Retinal pigment epithelial cell (primary cell): ENCODE results near the gene HOXC12.

Source experiments
- DNase-seq: peaks from one replicate; pipeline ENCODE4 v3.0.0-alpha.2; 2010; ENCODE audit warnings: low read depth
- H3K4me3 ChIP-seq: 2 replicates; pipeline ENCODE4 v1.5.1; 2011; ENCODE audit warnings: mild to moderate bottlenecking, low read length, control low read depth, moderate library complexity
- TF ChIP-seq, protein P1 (sequence below): conservative IDR thresholded peaks from 2 replicates; pipeline ENCODE4 v1.5.1; 2011; ENCODE audit warnings: low read depth, low read length, control low read depth, inconsistent platforms

Gene HOXC12

DNA sequence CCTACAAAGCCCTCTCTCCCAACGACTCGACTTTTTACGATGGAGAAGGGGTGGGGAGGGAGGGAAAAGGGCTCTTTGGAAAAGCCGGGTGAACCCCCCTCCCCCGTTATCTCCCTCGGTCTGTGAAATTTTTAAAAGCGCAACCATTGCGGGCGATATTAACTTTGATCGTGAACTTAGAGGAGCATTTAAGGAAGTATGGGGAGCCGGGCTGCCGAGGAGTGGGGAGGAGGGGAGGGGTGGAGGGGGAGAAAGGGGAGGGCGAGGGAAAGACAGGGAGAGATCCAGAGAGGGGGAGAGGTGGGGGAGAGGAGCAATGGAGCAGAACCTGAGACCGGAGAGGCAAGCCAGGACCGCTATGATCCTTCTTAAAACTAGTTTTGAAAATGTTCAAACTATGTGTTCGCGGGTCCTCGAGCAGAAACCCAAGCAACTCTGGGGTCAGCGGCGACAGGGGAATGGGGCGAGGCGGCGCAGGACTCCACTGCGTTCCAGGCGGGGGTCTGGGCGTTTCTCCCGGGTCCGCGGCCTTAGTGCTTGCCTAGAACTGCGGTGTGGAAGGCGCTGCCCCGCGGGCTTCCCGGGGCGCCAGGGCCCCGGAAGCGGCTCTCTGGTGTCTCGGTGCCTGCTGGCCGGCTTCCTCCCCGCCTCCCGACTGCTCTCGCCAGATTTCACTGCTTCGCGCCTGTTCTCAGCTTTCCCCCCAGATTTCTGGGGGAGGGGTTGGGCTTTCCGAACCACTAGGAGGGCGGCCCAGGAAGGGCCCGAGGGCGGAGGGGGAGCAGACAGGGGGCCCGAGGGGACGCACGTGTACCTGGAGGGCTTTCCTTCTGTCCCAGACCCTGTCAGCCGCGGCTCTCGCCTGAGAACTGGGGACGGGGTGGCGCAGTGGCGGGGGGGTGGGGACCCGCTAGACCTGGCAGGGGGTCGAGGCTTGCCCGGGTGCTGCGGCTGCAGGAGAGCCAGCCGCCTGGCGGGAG lies 19.7 kb downstream of the HOXC12 start, which contains the start of gene HOTAIR:
HOTAIR (minus strand) TSS at position 871 of the 980 bp plus-strand sequence.
- no peak within 1 kb of the TSS for H3K4me3 ChIP-seq
- TF ChIP-seq, protein P1, sequence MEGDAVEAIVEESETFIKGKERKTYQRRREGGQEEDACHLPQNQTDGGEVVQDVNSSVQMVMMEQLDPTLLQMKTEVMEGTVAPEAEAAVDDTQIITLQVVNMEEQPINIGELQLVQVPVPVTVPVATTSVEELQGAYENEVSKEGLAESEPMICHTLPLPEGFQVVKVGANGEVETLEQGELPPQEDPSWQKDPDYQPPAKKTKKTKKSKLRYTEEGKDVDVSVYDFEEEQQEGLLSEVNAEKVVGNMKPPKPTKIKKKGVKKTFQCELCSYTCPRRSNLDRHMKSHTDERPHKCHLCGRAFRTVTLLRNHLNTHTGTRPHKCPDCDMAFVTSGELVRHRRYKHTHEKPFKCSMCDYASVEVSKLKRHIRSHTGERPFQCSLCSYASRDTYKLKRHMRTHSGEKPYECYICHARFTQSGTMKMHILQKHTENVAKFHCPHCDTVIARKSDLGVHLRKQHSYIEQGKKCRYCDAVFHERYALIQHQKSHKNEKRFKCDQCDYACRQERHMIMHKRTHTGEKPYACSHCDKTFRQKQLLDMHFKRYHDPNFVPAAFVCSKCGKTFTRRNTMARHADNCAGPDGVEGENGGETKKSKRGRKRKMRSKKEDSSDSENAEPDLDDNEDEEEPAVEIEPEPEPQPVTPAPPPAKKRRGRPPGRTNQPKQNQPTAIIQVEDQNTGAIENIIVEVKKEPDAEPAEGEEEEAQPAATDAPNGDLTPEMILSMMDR, result no peak
- no peak for DNase-seq

DNA sequence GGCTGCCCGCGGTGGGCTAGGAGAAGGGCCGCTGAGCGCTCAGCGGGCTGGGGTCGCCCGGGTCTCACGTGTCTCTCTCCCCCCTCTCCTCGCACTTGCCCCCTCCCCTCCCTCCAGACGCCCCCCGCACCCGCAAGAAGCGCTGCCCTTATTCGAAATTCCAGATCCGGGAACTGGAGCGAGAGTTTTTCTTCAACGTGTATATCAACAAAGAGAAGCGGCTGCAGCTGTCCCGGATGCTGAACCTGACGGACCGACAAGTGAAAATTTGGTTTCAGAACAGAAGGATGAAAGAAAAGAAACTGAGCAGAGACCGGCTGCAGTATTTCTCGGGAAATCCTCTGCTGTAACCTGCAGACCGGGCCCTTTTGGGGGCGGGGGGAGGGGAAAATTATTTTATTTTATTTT lies 20.4 kb downstream of the HOXC12 start:
- TF ChIP-seq, protein P1, result no peak
- H3K4me3 ChIP-seq, result no peak overlapping the region
- DNase-seq, result no peak

DNA sequence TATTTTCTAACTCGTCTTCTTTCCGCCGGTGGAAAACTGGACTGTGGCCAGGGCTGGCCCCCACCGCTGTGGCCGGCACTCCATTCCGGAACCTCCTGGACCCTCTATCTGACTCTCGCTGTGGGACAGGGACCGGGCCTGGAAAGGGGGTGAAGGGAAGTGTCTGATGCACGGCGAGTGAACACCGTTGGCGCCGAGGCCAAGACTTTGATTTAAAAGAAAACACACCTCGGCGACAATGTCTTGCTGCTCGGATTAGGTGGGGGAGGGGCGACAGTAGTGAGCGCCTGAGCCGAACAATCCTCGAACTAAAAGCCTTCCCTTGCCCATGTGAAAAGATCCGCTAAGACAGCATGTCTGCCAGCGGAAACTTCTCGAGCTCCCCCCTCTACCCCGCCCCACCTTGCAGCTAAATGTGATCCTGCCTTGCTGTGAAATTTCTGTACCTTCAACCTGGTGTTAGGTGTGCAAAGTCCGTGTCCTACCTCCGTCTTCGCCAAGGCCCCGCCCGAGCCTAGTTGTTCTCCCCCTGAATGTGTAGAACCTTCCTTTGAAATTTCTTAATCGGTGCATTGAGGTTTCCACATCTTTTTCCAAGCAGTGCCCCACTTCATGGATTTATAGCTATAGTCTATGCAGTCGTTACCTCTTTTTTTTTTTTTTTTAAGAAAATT lies 20.9 kb downstream of the HOXC12 start:
- DNase-seq, result no peak
- TF ChIP-seq, protein P1, result no peak
- H3K4me3 ChIP-seq, result no peak overlapping the region

DNA sequence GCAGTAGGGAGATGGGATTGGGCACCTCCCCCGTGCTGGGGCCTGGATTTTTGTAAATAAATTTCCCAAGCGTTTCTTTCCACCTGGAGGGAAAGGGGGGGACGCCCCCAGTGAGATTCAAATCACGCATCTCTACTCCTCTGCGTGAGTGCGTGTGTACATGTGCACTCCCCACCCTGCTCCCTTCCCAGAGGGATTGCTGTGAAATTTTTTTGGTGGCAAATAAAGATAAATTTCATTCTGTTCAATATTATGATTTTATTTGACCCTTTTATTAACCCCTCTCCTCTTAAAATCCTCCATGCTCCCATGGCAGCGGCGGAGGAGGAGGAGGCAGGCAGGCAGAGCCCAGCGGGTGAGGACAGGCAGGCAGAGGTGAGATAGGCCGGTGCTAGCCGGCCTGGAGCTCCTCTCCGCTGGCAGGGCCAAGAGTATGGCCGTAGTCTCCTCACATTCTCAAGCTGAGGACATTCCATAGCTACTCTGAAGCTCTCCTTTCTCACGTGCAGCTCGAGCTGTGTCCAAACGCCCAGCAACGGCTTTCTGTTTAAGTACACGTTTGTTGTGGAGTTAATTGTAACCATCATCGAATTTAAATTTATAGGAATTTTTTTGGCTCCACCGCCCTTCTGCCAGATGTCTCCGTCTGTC lies 21.6 kb downstream of the HOXC12 start:
- TF ChIP-seq, protein P1, result no peak
- H3K4me3 ChIP-seq, result no peak overlapping the region
- no peak for DNase-seq

DNA sequence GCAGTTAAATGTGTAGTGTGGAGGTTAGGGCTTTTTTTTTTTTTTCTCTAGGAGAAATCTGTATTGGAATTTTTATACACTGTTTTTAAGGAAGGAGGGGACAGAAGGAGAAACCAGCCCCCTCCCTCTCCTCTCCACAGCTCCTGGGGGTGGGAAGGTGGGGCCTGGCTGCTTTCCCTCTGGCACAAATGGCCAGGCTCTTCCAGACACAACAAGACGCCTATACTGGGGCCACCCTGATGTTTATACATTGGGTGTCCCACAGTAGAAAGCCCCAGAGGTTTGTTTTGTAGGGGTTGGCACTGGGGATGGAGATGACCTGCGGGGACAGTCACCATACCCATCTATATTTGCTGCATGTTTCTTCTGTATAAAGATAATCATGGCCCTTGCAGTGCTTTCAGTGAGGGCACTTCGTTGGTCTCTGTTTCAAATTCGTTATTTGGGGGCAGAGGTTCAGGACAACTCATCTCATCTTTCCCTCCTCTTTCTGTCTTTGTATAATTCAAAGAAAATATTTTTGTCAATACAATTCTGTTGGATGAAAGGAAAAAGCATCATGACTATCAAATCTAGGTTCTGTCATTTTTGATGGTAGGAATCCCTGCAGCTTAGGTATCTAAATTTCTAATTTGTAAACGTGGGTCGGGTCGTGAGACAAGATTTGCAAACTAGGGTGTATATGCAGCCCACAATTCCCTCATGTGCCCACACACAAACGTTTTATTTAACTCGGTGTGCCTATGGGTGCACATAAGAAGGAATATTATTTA lies 22.3 kb downstream of the HOXC12 start:
- DNase-seq, result no peak
- no peak overlapping the region for H3K4me3 ChIP-seq
- TF ChIP-seq, protein P1, result no peak

DNA sequence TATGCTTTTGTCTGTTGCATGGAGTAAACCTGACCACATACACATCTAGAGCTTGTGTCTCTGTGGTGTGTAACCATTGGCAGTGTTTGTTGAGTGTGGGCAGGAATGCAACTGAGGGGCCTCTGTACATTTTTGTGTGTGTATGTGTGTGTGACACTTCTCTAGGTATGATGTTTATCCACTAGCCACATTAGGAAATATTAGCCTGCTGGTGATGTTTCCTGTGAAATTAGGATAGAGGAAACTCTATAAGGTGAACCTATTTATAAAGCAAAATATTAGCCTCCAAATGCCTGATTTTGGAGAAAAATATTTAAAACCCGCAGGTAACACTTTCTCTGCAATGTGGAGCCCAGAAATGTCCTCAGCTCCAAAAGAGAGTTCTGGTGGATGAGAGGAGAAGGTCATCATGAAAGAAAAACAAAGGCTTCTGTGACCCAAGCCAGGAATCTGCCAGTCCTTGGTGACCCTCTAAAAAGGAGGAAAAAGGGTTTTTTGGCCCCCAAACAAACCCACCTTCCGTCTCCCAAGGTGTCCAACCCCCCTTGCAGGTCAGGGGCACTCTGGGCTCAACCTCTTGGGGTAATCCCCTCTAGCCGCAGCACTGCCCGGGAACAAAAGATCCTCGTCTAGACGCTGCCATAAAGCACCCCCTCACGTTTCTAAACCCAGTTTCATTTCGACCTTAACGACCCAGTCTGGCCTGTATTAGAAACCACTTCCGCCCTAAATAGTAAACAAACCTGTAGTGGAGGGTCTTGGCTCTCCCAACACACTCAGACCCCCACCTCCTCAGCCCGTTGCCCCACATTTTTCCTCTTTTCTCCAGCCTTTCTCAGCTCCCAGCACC lies 23.1 kb downstream of the HOXC12 start:
- H3K4me3 ChIP-seq, result no peak overlapping the region
- TF ChIP-seq, protein P1, result no peak
- DNase-seq, result no peak
